ENCODE results near the gene CADPS2.

Gene CADPS2

GRCh38 chr7:122442929-122443328, 443.3 kb downstream of the CADPS2 start:
- no peak for TF ChIP-seq CTCF (IDR thresholded peaks at IDR 0.05; ENCODE audit: extremely low read depth, insufficient read depth, missing control alignments)
- in situ Hi-C loops (cut with MboI; ENCODE audit: low pct_unique_long_range_greater_than_20kb, low sequenced_read_pairs, unreplicated experiment): no loop called here
- DNase-seq (ENCODE audit: low spot score): no peak

- in situ Hi-C loops (cut with MboI; ENCODE audit: low pct_unique_long_range_greater_than_20kb, low sequenced_read_pairs, unreplicated experiment): no loop called here
- no peak for DNase-seq (ENCODE audit: low spot score)
- TF ChIP-seq CTCF (IDR thresholded peaks at IDR 0.05; ENCODE audit: extremely low read depth, insufficient read depth, missing control alignments): no peak
Measured at GRCh38 chr7:122438492-122438891, 447.8 kb downstream of the CADPS2 start.

- no peak for DNase-seq (ENCODE audit: low spot score)
- TF ChIP-seq CTCF (IDR thresholded peaks at IDR 0.05; ENCODE audit: extremely low read depth, insufficient read depth, missing control alignments): no peak
- in situ Hi-C loops (cut with MboI; ENCODE audit: low pct_unique_long_range_greater_than_20kb, low sequenced_read_pairs, unreplicated experiment): no loop called here
Measured at GRCh38 chr7:122438006-122438405, 448.3 kb downstream of the CADPS2 start.

- in situ Hi-C loops (cut with MboI; ENCODE audit: low pct_unique_long_range_greater_than_20kb, low sequenced_read_pairs, unreplicated experiment): no loop called here
- TF ChIP-seq CTCF (IDR thresholded peaks at IDR 0.05; ENCODE audit: extremely low read depth, insufficient read depth, missing control alignments): no peak
- DNase-seq (ENCODE audit: low spot score): no peak
Measured at GRCh38 chr7:122433765-122434164, 452.5 kb downstream of the CADPS2 start.

- no peak for TF ChIP-seq CTCF (IDR thresholded peaks at IDR 0.05; ENCODE audit: extremely low read depth, insufficient read depth, missing control alignments)
- DNase-seq (ENCODE audit: low spot score): no peak
- in situ Hi-C loops (cut with MboI; ENCODE audit: low pct_unique_long_range_greater_than_20kb, low sequenced_read_pairs, unreplicated experiment): no loop called here
Measured at GRCh38 chr7:122430710-122431109, 455.6 kb downstream of the CADPS2 start.

GRCh38 chr7:122429926-122430325, 456.3 kb downstream of the CADPS2 start:
- in situ Hi-C loops (cut with MboI; ENCODE audit: low pct_unique_long_range_greater_than_20kb, low sequenced_read_pairs, unreplicated experiment): no loop called here
- no peak for TF ChIP-seq CTCF (IDR thresholded peaks at IDR 0.05; ENCODE audit: extremely low read depth, insufficient read depth, missing control alignments)
- DNase-seq (ENCODE audit: low spot score): no peak

- in situ Hi-C loops (cut with MboI; ENCODE audit: low pct_unique_long_range_greater_than_20kb, low sequenced_read_pairs, unreplicated experiment): no loop called here
- no peak for TF ChIP-seq CTCF (IDR thresholded peaks at IDR 0.05; ENCODE audit: extremely low read depth, insufficient read depth, missing control alignments)
- no peak for DNase-seq (ENCODE audit: low spot score)
Measured at GRCh38 chr7:122425731-122426130, 460.5 kb downstream of the CADPS2 start.
